Stimulated activated CD8-positive, alpha-beta memory T cell treated with anti-CD3 and anti-CD28 coated beads, Interleukin-15, amount 100 ng/mL, for 4 hours (primary cell): Measurements from ENCODE around the gene NDUFS4.
"Not testable (repeated sequence)": the region's sequence is repeated elsewhere in the genome, so short reads cannot be mapped to it uniquely, and the experiment has no call there.

Experiments used
- DNase-seq, 2 donors: peaks; one replicate each; pipeline ENCODE4 v3.0.0-alpha.2; 2020; ENCODE audit warnings: low read depth in 2 of 2

NDUFS4 gene

GRCh38 chr5:53575101-53575500 is 14.7 kb downstream of the NDUFS4 start:
- DNase-seq = no peak

- no peak for DNase-seq
These were observed 15.4 kb downstream of the NDUFS4 start for GRCh38 chr5:53575831-53576230.

GRCh38 chr5:53576674-53577073 is 16.2 kb downstream of the NDUFS4 start:
- no peak for DNase-seq

GRCh38 chr5:53578854-53579253 is 18.4 kb downstream of the NDUFS4 start:
- no peak for DNase-seq

DNA sequence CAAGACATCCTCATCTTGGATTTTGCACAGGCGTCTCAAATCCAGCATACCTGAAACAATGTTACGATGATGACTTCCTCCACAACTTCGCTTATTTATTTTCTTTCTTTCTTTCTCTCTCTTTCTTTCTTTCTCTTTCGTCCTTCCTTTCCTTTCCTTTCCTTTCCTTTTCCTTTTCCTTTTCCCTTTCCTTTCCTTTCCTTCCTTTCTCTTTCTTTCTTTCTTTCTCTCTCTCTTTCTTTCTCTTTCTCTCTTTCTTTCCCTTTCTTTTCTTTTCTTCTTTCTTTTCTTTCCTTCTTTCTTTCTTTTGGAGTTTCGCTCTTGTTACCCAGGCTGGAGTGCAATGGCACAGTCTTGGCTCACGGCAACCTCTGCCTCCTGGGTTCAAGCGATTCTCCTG is 20.1 kb downstream of the NDUFS4 start:
- DNase-seq = no peak

DNA sequence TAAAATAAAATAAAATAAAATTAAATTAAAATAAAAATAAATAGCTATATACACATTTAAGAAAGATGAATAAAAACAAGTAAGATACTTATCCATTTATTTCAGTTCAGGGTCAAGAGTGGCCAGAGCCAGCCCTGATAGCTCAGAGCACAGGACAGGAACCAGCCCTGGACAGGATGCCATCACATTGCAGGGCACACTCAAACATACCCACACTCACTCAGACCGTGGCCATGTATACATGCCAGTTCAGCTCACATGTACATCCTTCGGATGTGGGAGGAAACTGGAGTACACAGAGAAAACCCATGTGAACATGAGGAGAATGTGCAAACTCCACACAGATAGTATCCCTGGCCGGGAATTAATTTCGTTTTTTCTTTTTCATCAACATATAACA is 21.8 kb downstream of the NDUFS4 start:
- no peak for DNase-seq

DNA sequence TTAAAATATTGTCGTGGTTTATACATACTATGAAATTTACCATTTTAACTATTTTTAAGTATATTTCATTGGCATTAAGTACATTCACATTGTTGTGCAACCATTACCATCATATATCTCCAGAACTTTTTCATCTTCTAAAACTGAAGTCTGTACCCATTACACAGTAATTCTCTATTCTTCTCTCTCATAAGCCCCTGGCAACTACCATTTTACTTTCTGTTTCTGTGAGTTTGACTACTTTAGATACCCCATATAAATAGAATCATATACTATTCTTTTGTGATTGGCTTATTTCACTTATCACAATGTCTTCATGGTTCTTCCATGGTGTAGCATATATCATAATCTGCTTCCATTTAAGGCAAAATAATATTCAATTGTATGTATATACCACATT is 30.3 kb downstream of the NDUFS4 start:
- DNase-seq = no peak

DNA sequence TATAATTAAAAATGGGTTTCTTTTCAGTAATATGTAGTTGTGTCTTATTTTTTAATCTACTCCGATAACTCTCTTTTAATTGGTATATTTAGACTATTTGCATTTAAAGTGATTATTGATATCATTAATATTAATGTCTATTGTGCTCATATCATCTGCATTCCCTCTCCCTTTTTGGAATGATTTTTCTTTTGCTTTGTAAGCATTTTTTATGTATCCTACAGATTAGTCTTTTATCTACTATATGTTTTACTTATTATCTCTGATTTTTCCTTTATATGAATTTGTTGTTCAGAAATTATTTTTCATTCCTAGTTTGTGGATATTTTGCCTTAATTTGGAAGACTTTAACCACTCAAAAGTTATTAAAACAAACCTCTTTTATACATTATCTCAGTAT is 34.0 kb downstream of the NDUFS4 start:
- DNase-seq = no peak

- no peak for DNase-seq
These were observed 37.5 kb downstream of the NDUFS4 start for GRCh38 chr5:53597894-53598293.

- DNase-seq = no peak
These were observed 41.1 kb downstream of the NDUFS4 start for GRCh38 chr5:53601570-53601969.

DNA sequence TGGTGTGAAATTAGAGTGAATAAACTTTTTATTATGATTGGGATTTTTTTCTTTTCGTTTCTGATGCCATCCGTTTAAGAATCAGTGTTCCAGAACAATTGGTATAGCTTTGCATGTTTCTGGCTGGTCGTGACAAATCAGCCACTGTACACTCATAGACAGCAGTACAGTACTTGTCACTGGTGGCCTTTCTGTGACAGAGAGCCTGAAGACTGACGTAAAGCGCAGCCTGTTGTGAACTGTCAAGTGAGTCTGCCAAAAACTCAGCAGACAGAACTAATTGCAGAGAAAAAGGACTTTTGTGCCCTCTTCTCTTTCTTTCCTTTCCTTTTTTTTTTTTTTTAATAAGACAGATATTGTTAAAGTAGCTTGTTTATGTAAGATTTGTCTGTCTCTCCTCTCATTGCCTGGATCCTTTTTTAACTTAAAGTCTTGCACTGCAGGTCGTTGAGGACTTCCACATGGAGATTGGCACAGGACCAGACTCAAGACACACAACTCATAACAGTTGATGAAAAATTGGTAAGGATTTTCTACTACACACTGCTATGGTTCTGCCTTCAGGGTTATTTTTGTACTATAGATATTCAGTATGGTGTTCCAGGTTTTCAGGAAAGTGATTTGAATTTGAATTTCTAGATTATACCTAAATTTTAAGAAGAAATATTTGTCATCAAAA is 42.7 kb downstream of the NDUFS4 start:
- no peak for DNase-seq

DNA sequence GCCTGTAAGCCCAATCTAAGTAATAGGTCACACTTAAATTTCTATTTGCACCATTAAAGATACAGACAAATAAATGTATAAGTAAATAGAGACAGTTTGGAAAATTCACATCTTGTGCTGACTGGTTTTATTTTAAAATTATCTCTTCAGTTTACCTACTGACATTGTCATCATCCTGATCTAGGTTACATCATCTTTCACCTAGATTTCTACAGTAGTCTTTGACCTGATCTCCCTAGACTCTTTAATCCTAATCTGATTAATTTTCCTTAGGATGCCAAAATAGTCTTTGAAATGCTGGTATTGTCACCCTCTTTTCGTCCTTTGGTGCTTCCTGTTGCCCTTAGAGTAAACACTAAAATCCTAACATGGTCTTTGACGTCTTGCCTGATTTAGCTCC is 43.9 kb downstream of the NDUFS4 start:
- no peak for DNase-seq

GRCh38 chr5:53607886-53608285 is 47.4 kb downstream of the NDUFS4 start:
- DNase-seq = no peak

DNA sequence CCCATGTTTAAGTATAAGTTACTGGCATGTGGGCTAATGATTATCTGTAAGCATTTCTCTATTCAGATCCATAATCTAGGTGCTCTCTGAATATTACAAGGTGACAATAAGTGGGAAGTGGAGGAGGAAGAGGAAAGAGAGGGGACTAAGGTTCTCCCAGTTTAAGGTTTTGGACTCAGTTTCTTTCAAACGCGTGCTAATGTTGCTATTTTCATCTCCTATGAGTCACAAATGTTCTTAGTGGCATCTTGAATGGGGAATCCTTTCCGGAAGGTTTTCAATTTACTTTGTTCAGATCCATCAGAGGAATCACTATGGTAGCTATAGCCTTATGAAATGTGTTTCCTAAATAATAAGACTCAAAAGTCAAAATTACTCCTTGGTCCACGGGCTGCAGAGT is 48.5 kb downstream of the NDUFS4 start:
- DNase-seq = not testable (repeated sequence)

- no peak for DNase-seq
These were observed 52.6 kb downstream of the NDUFS4 start for GRCh38 chr5:53613061-53613460.

DNA sequence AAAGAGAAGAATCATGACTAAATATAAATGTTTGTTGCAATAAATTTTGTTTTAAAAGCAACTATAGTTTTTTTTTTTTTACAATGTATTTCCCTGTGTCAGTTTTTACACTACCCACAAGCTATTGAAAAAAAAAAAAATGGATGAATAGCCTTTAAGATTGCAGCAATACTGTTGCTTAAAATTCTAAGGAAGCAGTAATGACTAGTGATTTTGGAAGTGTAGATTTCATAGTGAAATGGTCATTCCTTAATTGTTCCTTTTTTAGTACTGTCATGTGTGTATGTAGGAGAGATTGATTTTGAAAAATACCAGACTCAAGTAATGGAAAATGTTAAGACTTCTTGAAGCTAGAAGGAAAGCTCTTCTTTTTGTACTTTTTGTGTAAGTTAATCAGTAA is 53.1 kb downstream of the NDUFS4 start:
- no peak for DNase-seq

- no peak for DNase-seq
These were observed 54.0 kb downstream of the NDUFS4 start for GRCh38 chr5:53614376-53614885.

DNA sequence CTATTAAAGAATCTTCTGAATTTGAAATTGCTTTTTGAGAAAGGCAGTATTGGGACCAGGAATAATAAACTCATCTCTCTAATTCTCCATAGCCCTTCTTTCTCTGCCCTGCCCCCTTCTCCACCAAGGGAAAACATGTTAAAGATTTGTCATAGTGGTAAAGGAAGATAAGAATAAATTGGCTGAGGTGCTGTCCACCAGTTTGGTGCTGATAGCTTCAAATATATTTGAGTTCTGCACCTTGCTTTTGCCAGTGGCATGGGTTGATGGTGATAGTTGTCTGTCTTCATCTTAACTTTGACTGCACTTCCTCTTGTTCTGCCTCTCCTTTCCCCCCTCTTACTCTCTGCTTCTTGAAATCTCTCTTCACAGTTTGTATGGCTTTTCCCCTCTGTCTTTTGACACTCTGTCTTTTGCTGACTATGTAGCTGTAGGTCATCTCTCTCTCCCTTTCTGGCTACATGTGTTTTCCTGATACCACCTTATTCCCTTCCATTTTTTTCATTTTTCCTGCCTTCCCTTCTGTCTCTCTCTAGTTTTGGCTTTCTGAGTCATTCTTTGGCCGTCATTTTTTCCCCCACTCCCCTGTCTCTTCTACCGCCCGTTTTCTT is 56.6 kb downstream of the NDUFS4 start:
- no peak for DNase-seq

GRCh38 chr5:53631251-53631650 is 70.8 kb downstream of the NDUFS4 start:
- DNase-seq = no peak

DNA sequence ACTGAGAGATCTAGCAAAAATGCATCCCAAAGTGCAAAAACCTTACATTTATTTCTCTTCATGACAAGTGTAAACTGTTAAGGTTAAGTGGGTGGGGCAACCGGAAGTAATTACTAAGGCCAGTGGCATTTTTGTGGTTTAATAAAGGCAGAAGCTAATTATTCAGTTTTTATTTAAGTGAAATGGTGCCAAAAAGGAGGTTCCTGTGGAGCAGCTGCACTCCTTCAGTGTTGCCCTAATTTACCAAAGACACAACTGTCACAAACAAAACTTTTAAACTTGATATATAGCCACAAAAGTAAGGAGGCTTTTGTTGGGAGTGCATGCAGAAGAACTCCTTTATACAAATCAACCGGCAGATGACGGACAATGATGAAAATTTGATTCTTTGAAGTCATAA is 81.6 kb downstream of the NDUFS4 start:
- no peak for DNase-seq

- no peak for DNase-seq
These were observed 83.0 kb downstream of the NDUFS4 start for GRCh38 chr5:53643445-53643844.

DNA sequence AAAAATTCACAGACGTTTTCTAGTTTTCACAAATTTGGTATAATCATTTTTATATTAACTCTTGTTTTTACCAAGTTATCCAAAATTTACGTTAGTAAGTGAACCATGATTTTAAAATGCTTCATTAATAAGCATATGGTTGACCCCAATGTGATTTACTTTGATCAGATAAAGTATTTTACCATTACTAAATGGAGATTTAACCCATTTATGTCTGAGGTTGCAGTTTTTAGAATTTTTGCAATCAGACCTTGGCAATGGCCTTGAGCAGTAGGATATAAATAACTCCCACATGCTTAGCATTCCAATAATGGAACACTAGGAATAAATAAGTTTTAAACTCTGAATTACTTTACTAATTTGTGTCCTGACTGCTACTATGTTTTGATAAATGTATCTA is 84.6 kb downstream of the NDUFS4 start:
- no peak for DNase-seq

DNA sequence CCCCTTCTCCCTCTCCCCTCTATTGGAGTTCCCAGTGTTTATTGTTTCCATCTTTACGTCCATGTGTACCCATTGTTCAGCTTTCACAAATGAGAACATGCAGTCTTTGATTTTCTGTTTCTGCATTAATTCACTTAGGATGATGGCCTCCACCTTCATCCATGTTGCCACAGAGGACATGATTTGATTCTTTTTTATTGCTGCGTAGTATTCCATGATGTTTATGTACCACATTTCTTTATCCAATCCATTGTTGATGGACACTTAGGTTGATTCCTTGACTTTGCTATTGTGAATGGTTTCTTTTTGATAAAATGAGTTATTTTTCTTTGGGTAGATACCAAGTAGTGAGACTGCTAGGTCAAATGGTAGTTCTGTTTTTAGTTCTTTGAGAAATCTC is 88.9 kb downstream of the NDUFS4 start:
- DNase-seq = no peak

- not testable (repeated sequence) for DNase-seq
These were observed 100.1 kb downstream of the NDUFS4 start for GRCh38 chr5:53660573-53660972.
